GM19351 (cell line): ENCODE measurements around the gene SOX4.

ENCODE experiments used
- ATAC-seq: cut with Tn5 transposase; IDR thresholded peaks from one replicate; pipeline ENCODE4 v1.9.1; 2021; ENCODE audit warnings: mild to moderate bottlenecking, moderate library complexity; ENCODE audit not compliant: unreplicated experiment

The SOX4 gene

GRCh38 chr6:21612067-21612745 is 18.7 kb downstream of the SOX4 start:
- no peak for ATAC-seq

GRCh38 chr6:21613809-21614208 is 20.3 kb downstream of the SOX4 start:
- no peak for ATAC-seq

GRCh38 chr6:21614226-21614625 is 20.7 kb downstream of the SOX4 start:
- ATAC-seq: no peak

GRCh38 chr6:21615504-21615903 is 22.0 kb downstream of the SOX4 start:
- no peak for ATAC-seq

GRCh38 chr6:21616005-21616404 is 22.5 kb downstream of the SOX4 start:
- ATAC-seq: no peak

GRCh38 chr6:21625642-21626041 is 32.1 kb downstream of the SOX4 start:
- ATAC-seq: no peak

GRCh38 chr6:21626756-21627155 is 33.2 kb downstream of the SOX4 start:
- ATAC-seq: no peak

- no peak for ATAC-seq
Observed at GRCh38 chr6:21628160-21628559, 34.6 kb downstream of the SOX4 start.

GRCh38 chr6:21633511-21634109 is 40.1 kb downstream of the SOX4 start:
- ATAC-seq: no peak

- no peak for ATAC-seq
Observed at GRCh38 chr6:21634582-21634981, 41.0 kb downstream of the SOX4 start.

- no peak for ATAC-seq
Observed at GRCh38 chr6:21636876-21637275, 43.3 kb downstream of the SOX4 start.

- no peak for ATAC-seq
Observed at GRCh38 chr6:21639316-21639715, 45.8 kb downstream of the SOX4 start.
